GM21515 (cell line): ENCODE results near the gene ANK3.

ENCODE experiments used
- ATAC-seq: cut with Tn5 transposase; IDR thresholded peaks from one replicate; pipeline ENCODE4 v1.9.1; 2021; ENCODE audit not compliant: unreplicated experiment

Gene ANK3

GRCh38 chr10:60286559-60286958 is 103.1 kb downstream of the ANK3 start:
- no peak for ATAC-seq

GRCh38 chr10:60283397-60283796 is 106.3 kb downstream of the ANK3 start:
- ATAC-seq: no peak

GRCh38 chr10:60282771-60283353 is 106.8 kb downstream of the ANK3 start:
- no peak for ATAC-seq

- no peak for ATAC-seq
Measured at GRCh38 chr10:60281792-60282353, 107.8 kb downstream of the ANK3 start.

- no peak for ATAC-seq
Measured at GRCh38 chr10:60281331-60281730, 108.3 kb downstream of the ANK3 start.

- ATAC-seq: no peak
Measured at GRCh38 chr10:60280475-60280874, 109.2 kb downstream of the ANK3 start.

GRCh38 chr10:60277656-60278055 is 112.0 kb downstream of the ANK3 start:
- no peak for ATAC-seq

GRCh38 chr10:60276232-60276631 is 113.4 kb downstream of the ANK3 start:
- no peak for ATAC-seq

GRCh38 chr10:60271319-60272040 is 118.2 kb downstream of the ANK3 start:
- ATAC-seq: no peak

- ATAC-seq: no peak
Measured at GRCh38 chr10:60270426-60270825, 119.2 kb downstream of the ANK3 start.

- ATAC-seq: no peak
Measured at GRCh38 chr10:60267802-60268201, 121.9 kb downstream of the ANK3 start.

- ATAC-seq: no peak
Measured at GRCh38 chr10:60266513-60266912, 123.2 kb downstream of the ANK3 start.

- ATAC-seq: no peak
Measured at GRCh38 chr10:60262647-60263126, 127.0 kb downstream of the ANK3 start.

GRCh38 chr10:60260321-60260720 is 129.4 kb downstream of the ANK3 start:
- ATAC-seq: no peak

- ATAC-seq: no peak
Measured at GRCh38 chr10:60258429-60258797, 131.3 kb downstream of the ANK3 start.

GRCh38 chr10:60257767-60258428 is 131.8 kb downstream of the ANK3 start:
- no peak for ATAC-seq

GRCh38 chr10:60254776-60255175 is 134.9 kb downstream of the ANK3 start:
- no peak for ATAC-seq

GRCh38 chr10:60253484-60253883 is 136.2 kb downstream of the ANK3 start:
- no peak for ATAC-seq

- no peak for ATAC-seq
Measured at GRCh38 chr10:60252688-60253087, 137.0 kb downstream of the ANK3 start.

GRCh38 chr10:60246382-60246781 is 143.3 kb downstream of the ANK3 start:
- no peak for ATAC-seq

- ATAC-seq: no peak
Measured at GRCh38 chr10:60239228-60239627, 150.4 kb downstream of the ANK3 start.

GRCh38 chr10:60238759-60239100 is 150.9 kb downstream of the ANK3 start:
- no peak for ATAC-seq
